ENCODE results near the gene MYBBP1A.

The MYBBP1A gene

GRCh38 chr17:4520060-4520893 is 34.9 kb downstream of the MYBBP1A start:
- DNase-seq (ENCODE audit: low read depth in 2 of 2): no peak

- DNase-seq (ENCODE audit: low read depth in 2 of 2): no peak
Measured at GRCh38 chr17:4519361-4519788, 35.8 kb downstream of the MYBBP1A start.

- no peak for DNase-seq (ENCODE audit: low read depth in 2 of 2)
Measured at GRCh38 chr17:4518901-4519300, 36.3 kb downstream of the MYBBP1A start.

GRCh38 chr17:4516735-4517134 is 38.4 kb downstream of the MYBBP1A start:
- no peak for DNase-seq (ENCODE audit: low read depth in 2 of 2)

GRCh38 chr17:4515501-4515900 is 39.7 kb downstream of the MYBBP1A start:
- no peak for DNase-seq (ENCODE audit: low read depth in 2 of 2)

- no peak for DNase-seq (ENCODE audit: low read depth in 2 of 2)
Measured at GRCh38 chr17:4514779-4515178, 40.4 kb downstream of the MYBBP1A start.

GRCh38 chr17:4514206-4514605 is 41.0 kb downstream of the MYBBP1A start:
- no peak for DNase-seq (ENCODE audit: low read depth in 2 of 2)

- no peak for DNase-seq (ENCODE audit: low read depth in 2 of 2)
Measured at GRCh38 chr17:4513113-4514032, 41.8 kb downstream of the MYBBP1A start.

GRCh38 chr17:4512156-4513112 is 42.8 kb downstream of the MYBBP1A start:
- DNase-seq (ENCODE audit: low read depth in 2 of 2): no peak

GRCh38 chr17:4511199-4511932 is 43.8 kb downstream of the MYBBP1A start:
- no peak for DNase-seq (ENCODE audit: low read depth in 2 of 2)

- no peak for DNase-seq (ENCODE audit: low read depth in 2 of 2)
Measured at GRCh38 chr17:4510618-4510941, 44.6 kb downstream of the MYBBP1A start.

- no peak for DNase-seq (ENCODE audit: low read depth in 2 of 2)
Measured at GRCh38 chr17:4509923-4510617, 45.1 kb downstream of the MYBBP1A start.

- no peak for DNase-seq (ENCODE audit: low read depth in 2 of 2)
Measured at GRCh38 chr17:4509401-4509800, 45.8 kb downstream of the MYBBP1A start.

- no peak for DNase-seq (ENCODE audit: low read depth in 2 of 2)
Measured at GRCh38 chr17:4508207-4508606, 47.0 kb downstream of the MYBBP1A start.

GRCh38 chr17:4507361-4508111 is 47.6 kb downstream of the MYBBP1A start:
- no peak for DNase-seq (ENCODE audit: low read depth in 2 of 2)

GRCh38 chr17:4506892-4507291 is 48.3 kb downstream of the MYBBP1A start:
- no peak for DNase-seq (ENCODE audit: low read depth in 2 of 2)

GRCh38 chr17:4506175-4506813 is 48.9 kb downstream of the MYBBP1A start:
- no peak for DNase-seq (ENCODE audit: low read depth in 2 of 2)

- no peak for DNase-seq (ENCODE audit: low read depth in 2 of 2)
Measured at GRCh38 chr17:4505187-4505586, 50.0 kb downstream of the MYBBP1A start.

GRCh38 chr17:4504188-4504587 is 51.0 kb downstream of the MYBBP1A start:
- DNase-seq (ENCODE audit: low read depth in 2 of 2): no peak
